HEK293 (cell line): Measurements from ENCODE around the gene KRT36.

ENCODE experiments used
- CTCF ChIP-seq: fragments of 450-650 bp; formaldehyde crosslinking; IDR thresholded peaks from 2 replicates; pipeline ENCODE4 v1.5.1; 2016; ENCODE audit warnings: missing biosample characterization, missing genetic modification characterization
- REST ChIP-seq: fragments of 450-650 bp; formaldehyde crosslinking; IDR thresholded peaks from 2 replicates; pipeline ENCODE4 v1.5.1; 2016; ENCODE audit warnings: missing biosample characterization, missing genetic modification characterization
- SP7 ChIP-seq: fragments of 450-650 bp; formaldehyde crosslinking; IDR thresholded peaks from 2 replicates; pipeline ENCODE4 v1.5.1; 2016; ENCODE audit warnings: missing biosample characterization, missing genetic modification characterization
- ZBTB10 ChIP-seq: fragments of 450-650 bp; formaldehyde crosslinking; IDR thresholded peaks from 2 replicates; pipeline ENCODE4 v1.5.1; 2016; ENCODE audit warnings: missing biosample characterization, missing genetic modification characterization
- ZBTB44 ChIP-seq: fragments of 450-650 bp; IDR thresholded peaks from 2 replicates; pipeline ENCODE4 v1.5.1; 2018; ENCODE audit warnings: missing biosample characterization, mild to moderate bottlenecking, missing genetic modification characterization
- ZBTB8A ChIP-seq: fragments of 450-650 bp; formaldehyde crosslinking; IDR thresholded peaks from 2 replicates; pipeline ENCODE4 v1.5.1; 2016; ENCODE audit warnings: missing biosample characterization, missing genetic modification characterization
- ZNF10 ChIP-seq: fragments of 450-650 bp; formaldehyde crosslinking; IDR thresholded peaks from 2 replicates; pipeline ENCODE4 v1.5.1; 2017; ENCODE audit warnings: missing biosample characterization, missing genetic modification characterization
- ZNF266 ChIP-seq: fragments of 450-650 bp; formaldehyde crosslinking; IDR thresholded peaks from 2 replicates; pipeline ENCODE4 v1.5.1; 2016; ENCODE audit warnings: missing biosample characterization, missing genetic modification characterization, low read depth
- ZNF501 ChIP-seq: fragments of 450-650 bp; formaldehyde crosslinking; IDR thresholded peaks from 2 replicates; pipeline ENCODE4 v1.5.1; 2016; ENCODE audit warnings: missing biosample characterization, missing genetic modification characterization
- ZNF510 ChIP-seq: fragments of 450-650 bp; formaldehyde crosslinking; IDR thresholded peaks from 2 replicates; pipeline ENCODE4 v1.5.1; 2018; ENCODE audit warnings: mild to moderate bottlenecking, missing genetic modification characterization, missing biosample characterization; ENCODE audit not compliant: insufficient replicate concordance

- no peak for TF ChIP-seq ZNF510 (tag by site-specific recombination)
- no peak for TF ChIP-seq CTCF (tag by site-specific recombination)
- no peak for TF ChIP-seq ZNF10
- no peak for TF ChIP-seq ZNF501 (tag by site-specific recombination)
- TF ChIP-seq REST (tag by site-specific recombination): no peak
- TF ChIP-seq ZBTB8A: no peak
- no peak for TF ChIP-seq ZNF266 (tag by site-specific recombination)
- TF ChIP-seq ZBTB10 (tag by site-specific recombination): no peak
- no peak for TF ChIP-seq SP7 (tag by site-specific recombination)
- no peak for TF ChIP-seq ZBTB44 (tag by site-specific recombination)
These were observed 15.5 kb upstream of the KRT36 start, which contains the start of gene KRT13 for GRCh38 chr17:41505007-41505808.
